ENCODE measurements around the gene CTNNA3. TPM values are rescaled to one million over a fixed set of nuclear protein-coding genes. Genes with fewer than 3 reads are reported as not detected.

CTNNA3 gene
- total RNA-seq, 4 donors from 2014 or later = 0.04 to 0.19 (median 0.11) TPM

GRCh38 chr10:66405566-66405965 is 1290.4 kb downstream of the CTNNA3 start:
- intact Hi-C loops (cut with DNase I; ENCODE audit: low total_unique reads) = no loop called here
- DNase-seq (ENCODE audit: low spot score in 2 of 2) = no peak
- TF ChIP-seq POLR2A (IDR thresholded peaks at IDR 0.05) (no peak), CTCF (IDR thresholded peaks at IDR 0.05) (no peak)
- no peak overlapping the region for H3K4me3 ChIP-seq (ENCODE audit: low read depth, poor library complexity, severe bottlenecking)

GRCh38 chr10:66398669-66399068 is 1297.3 kb downstream of the CTNNA3 start:
- intact Hi-C loops (cut with DNase I; ENCODE audit: low total_unique reads) = no loop called here
- no peak for DNase-seq (ENCODE audit: low spot score in 2 of 2)
- no peak overlapping the region for H3K4me3 ChIP-seq (ENCODE audit: low read depth, poor library complexity, severe bottlenecking)
- no peak for TF ChIP-seq CTCF (IDR thresholded peaks at IDR 0.05)
- TF ChIP-seq POLR2A (IDR thresholded peaks at IDR 0.05) = no peak

DNA sequence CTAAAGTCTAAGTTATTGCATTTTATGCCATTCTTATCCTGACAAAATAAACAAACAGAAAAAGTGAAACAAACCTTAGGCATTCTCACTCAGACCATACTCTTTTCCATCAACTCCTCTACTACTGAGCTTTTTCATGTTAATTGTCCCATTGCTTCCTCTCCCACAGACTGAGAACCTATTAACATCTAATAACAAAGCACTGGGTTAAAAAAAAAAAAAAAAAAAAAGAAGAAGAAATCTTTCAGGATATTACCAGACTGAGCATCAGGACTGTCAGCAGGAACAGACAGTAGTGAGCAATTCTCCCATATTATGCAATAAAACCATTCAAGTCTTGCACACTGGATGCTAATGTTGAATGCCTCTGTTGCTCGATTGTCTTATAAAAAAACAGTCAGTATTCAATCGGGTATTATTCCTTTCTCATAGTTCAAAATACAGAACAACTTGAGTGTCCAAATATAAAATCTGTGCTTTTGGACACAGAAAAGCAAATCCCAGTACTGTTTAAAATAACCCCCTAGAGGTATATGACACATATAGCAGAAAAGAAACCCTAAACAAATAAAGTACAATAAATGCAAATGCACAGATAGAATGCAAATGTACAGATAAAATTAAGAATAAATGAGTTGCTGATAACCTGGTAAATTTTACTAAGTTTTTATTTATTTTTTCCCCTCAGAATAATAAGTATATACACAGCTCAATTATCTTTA is 1301.5 kb downstream of the CTNNA3 start:
- TF ChIP-seq POLR2A (IDR thresholded peaks at IDR 0.05) = no peak
- no peak for TF ChIP-seq CTCF (IDR thresholded peaks at IDR 0.05)
- H3K4me3 ChIP-seq (ENCODE audit: low read depth, poor library complexity, severe bottlenecking) = no peak overlapping the region
- DNase-seq (ENCODE audit: low spot score in 2 of 2) = no peak
- 82 to 92% methylated on average over 2 of the region's 2 CpGs for WGBS, 2 donors
- intact Hi-C loops (cut with DNase I; ENCODE audit: low total_unique reads) = no loop called here

- intact Hi-C loops (cut with DNase I; ENCODE audit: low total_unique reads) = no loop called here
- no peak overlapping the region for H3K4me3 ChIP-seq (ENCODE audit: low read depth, poor library complexity, severe bottlenecking)
- WGBS, 2 donors = 84 to 85% methylated on average over 5 of the region's 5 CpGs
Observed at GRCh38 chr10:66390926-66391325, 1305.1 kb downstream of the CTNNA3 start.

DNA sequence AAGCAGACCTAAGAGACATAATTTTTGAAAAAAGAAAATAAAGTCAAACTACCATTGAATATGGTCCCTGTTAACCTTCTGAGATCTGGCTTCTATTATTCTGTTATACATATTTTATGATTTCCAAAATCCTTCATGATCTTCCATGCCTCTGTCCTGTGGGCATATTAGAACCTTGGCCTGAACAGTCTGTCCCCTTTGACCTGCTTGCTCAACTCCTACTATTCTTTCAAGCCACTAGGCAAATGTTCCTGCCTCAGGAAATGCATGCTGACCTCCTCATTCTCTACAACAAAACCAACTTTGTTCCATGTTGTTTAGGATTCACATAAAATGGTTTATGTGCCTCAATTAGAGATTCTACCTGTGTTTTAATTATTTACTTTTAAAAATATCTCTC is 1315.0 kb downstream of the CTNNA3 start:
- intact Hi-C loops (cut with DNase I; ENCODE audit: low total_unique reads) = no loop called here
- no peak for DNase-seq (ENCODE audit: low spot score in 2 of 2)
- no peak overlapping the region for H3K4me3 ChIP-seq (ENCODE audit: low read depth, poor library complexity, severe bottlenecking)
- TF ChIP-seq POLR2A (IDR thresholded peaks at IDR 0.05) (no peak), CTCF (IDR thresholded peaks at IDR 0.05) (no peak)

More at GRCh38 chr10:66390926-66391325, 1305.1 kb downstream of the CTNNA3 start:
- no peak for DNase-seq (ENCODE audit: low spot score in 2 of 2)
- TF ChIP-seq POLR2A (IDR thresholded peaks at IDR 0.05) (no peak), CTCF (IDR thresholded peaks at IDR 0.05) (no peak)

All from lower leg skin (tissue), 4 donors.